SK-N-SH (cell line): ENCODE results near the gene LAMTOR2. TPM values are rescaled to one million over a fixed set of nuclear protein-coding genes. Genes with fewer than 3 reads are reported as not detected.

Experiments
- CTCF ChIA-PET: fragments of 300-600, 350-600 bp; formaldehyde crosslinking; extraction: SDS; loops from one replicate; lab custom pipeline; 2021; lab: Yijun Ruan, JAX
- POLR2A ChIA-PET: fragments of 350-600 bp; sonication (Branson Sonifier 250); formaldehyde crosslinking; extraction: SDS; loops from one replicate; lab custom pipeline; 2020; ENCODE audit warnings: antibody characterized with exemption, inconsistent platforms; lab: Yijun Ruan, JAX
- DNase-seq: peaks from one replicate; pipeline ENCODE4 v3.0.0; 2012
- H2AFZ ChIP-seq: fragments of 200-600 bp; sonication (generic); 2 replicates; pipeline ENCODE4 v1.8.1; 2016; ENCODE audit warnings: antibody characterized with exemption, mild to moderate bottlenecking, low read depth
- H3F3A ChIP-seq: fragments of 200-600 bp; sonication (generic); replicated peaks from 2 replicates; pipeline ENCODE3; 2016; ENCODE audit warnings: antibody characterized with exemption, mild to moderate bottlenecking; ENCODE audit not compliant: insufficient read depth
- H3K27ac ChIP-seq, 2 experiments: fragments of 200-500 bp in 1 of 2; fragments of 200-600 bp in 1 of 2; sonication (Bioruptor generic) in 1 of 2; sonication (generic), shearing (Covaris generic) in 1 of 2; 2 replicates each; pipeline versions ENCODE4 v1.5.1 to v1.6.1; 2014 to 2016; ENCODE audit warnings: low read depth in 2 of 2, inconsistent platforms in 1 of 2, low read length in 1 of 2, mild to moderate bottlenecking in 1 of 2, mixed read lengths in 1 of 2
- H3K27me3 ChIP-seq: fragments of 200-600 bp; sonication (generic), shearing (Covaris generic); 2 replicates; pipeline ENCODE4 v1.6.1; 2016; ENCODE audit warnings: mixed run types; ENCODE audit not compliant: insufficient read depth
- H3K36me3 ChIP-seq, 2 experiments: fragments of 200-500 bp in 1 of 2; fragments of 200-600 bp in 1 of 2; sonication (Bioruptor generic) in 1 of 2; sonication (generic) in 1 of 2; replicated peaks in 1 of 2; 2 replicates each; pipeline versions ENCODE3 to v1.5.1; 2014 to 2016; ENCODE audit warnings: low read length in 1 of 2, mild to moderate bottlenecking in 1 of 2; ENCODE audit not compliant: insufficient read depth in 2 of 2, control insufficient read depth in 1 of 2
- H3K4me1 ChIP-seq, 2 experiments: fragments of 200-500 bp in 1 of 2; fragments of 200-600 bp in 1 of 2; sonication (Bioruptor generic) in 1 of 2; sonication (generic), shearing (Covaris generic) in 1 of 2; 2 replicates each; pipeline versions ENCODE4 v1.5.1 to v1.6.1; 2014 to 2016; ENCODE audit warnings: low read depth in 1 of 2, low read length in 1 of 2, mixed run types in 1 of 2; ENCODE audit not compliant: insufficient read depth in 2 of 2, control insufficient read depth in 1 of 2
- H3K4me2 ChIP-seq: fragments of 200-600 bp; sonication (generic), shearing (Covaris generic); 2 replicates; pipeline ENCODE4 v1.6.1; 2017; ENCODE audit warnings: mixed run types
- H3K4me3 ChIP-seq, 2 experiments: fragments of 200-500 bp in 1 of 2; fragments of 200-600 bp in 1 of 2; sonication (Bioruptor generic) in 1 of 2; sonication (generic), shearing (Covaris generic) in 1 of 2; 2 replicates each; pipeline versions ENCODE4 v1.5.1 to v1.8.1; 2014 to 2016; ENCODE audit warnings: low read depth in 2 of 2, inconsistent platforms in 1 of 2, low read length in 1 of 2, mild to moderate bottlenecking in 1 of 2, mixed read lengths in 1 of 2, moderate library complexity in 1 of 2
- H3K79me2 ChIP-seq: fragments of 200-600 bp; sonication (generic); 2 replicates; pipeline ENCODE4 v1.8.1; 2017; ENCODE audit warnings: mild to moderate bottlenecking; ENCODE audit not compliant: insufficient read depth
- H3K9ac ChIP-seq: fragments of 200-600 bp; sonication (generic); 2 replicates; pipeline ENCODE4 v1.6.1; 2017; ENCODE audit warnings: mixed run types
- H3K9me2 ChIP-seq: fragments of 200-600 bp; sonication (generic); 2 replicates; pipeline ENCODE4 v1.6.1; 2017; ENCODE audit warnings: mixed run types
- H3K9me3 ChIP-seq: fragments of 200-600 bp; sonication (generic); 2 replicates; pipeline ENCODE4 v1.6.1; 2017; ENCODE audit warnings: mixed run types, mild to moderate bottlenecking, moderate library complexity
- H4K20me1 ChIP-seq: fragments of 200-600 bp; sonication (generic); 2 replicates; pipeline ENCODE4 v1.6.1; 2017; ENCODE audit warnings: mild to moderate bottlenecking, mixed run types; ENCODE audit not compliant: insufficient read depth
- CHD2 ChIP-seq: fragments of 150-350 bp; IDR thresholded peaks from 2 replicates; pipeline ENCODE4 v1.6.1; 2018; ENCODE audit warnings: low read length; ENCODE audit not compliant: partially characterized antibody
- EP300 ChIP-seq, 2 experiments: IDR thresholded peaks; 2 replicates each; pipeline versions ENCODE4 v1.4.0 to v1.6.1; 2012; ENCODE audit warnings: borderline replicate concordance in 1 of 2, low read depth in 1 of 2, low read length in 1 of 2
- EZH2phosphoT487 ChIP-seq: fragments of 200-600 bp; sonication (generic); IDR thresholded peaks from 2 replicates; pipeline ENCODE4 v1.6.1; 2017; ENCODE audit warnings: low read depth, mixed run types, mild to moderate bottlenecking, antibody characterized with exemption, moderate library complexity, borderline replicate concordance
- FOXJ3 ChIP-seq: sonication (generic); formaldehyde crosslinking; IDR thresholded peaks from 2 replicates; pipeline ENCODE4 v1.5.1; 2020; ENCODE audit warnings: mild to moderate bottlenecking, missing genetic modification reagents
- GATA2 ChIP-seq: sonication (generic); formaldehyde crosslinking; IDR thresholded peaks from 2 replicates; pipeline ENCODE4 v1.5.0; 2020; ENCODE audit warnings: mild to moderate bottlenecking, missing genetic modification reagents
- RFX5 ChIP-seq: IDR thresholded peaks from 2 replicates; pipeline ENCODE4 v1.6.1; 2012; ENCODE audit warnings: mild to moderate bottlenecking, improper control_type of control experiment, low read length
- WGBS: methylation state at CpG from one replicate; pipeline ENCODE4 v1.1.6; 2017; ENCODE audit warnings: low lambda C conversion rate; 5-methylcytosine and 5-hydroxymethylcytosine counted together
- polyA plus RNA-seq, 3 experiments: library from polyadenylated mRNA; depleted of rRNA; stranded (reverse); fragments of >200 nt; gene quantifications; 2 replicates each; pipeline ENCODE4 v1.2.3, GENCODE V29; 2012
- TF ChIP-seq, protein P1 (sequence below): IDR thresholded peaks from 2 replicates; pipeline ENCODE4 v1.6.1; 2012; ENCODE audit warnings: mild to moderate bottlenecking, low read depth, low read length, moderate library complexity
- TF ChIP-seq, protein P2 (sequence below): fragments of 150-350 bp; IDR thresholded peaks from 2 replicates; pipeline ENCODE4 v1.6.1; 2017; ENCODE audit warnings: antibody characterized with exemption, low read length, low read depth, borderline replicate concordance

Gene LAMTOR2
- polyA plus RNA-seq, 1 of the 3 experiments (the other 2 are of a cell fraction): 230 TPM

GRCh38 chr1:156104861-156105832 is 50.6 kb downstream of the LAMTOR2 start:
- H3K9ac ChIP-seq: peak overlapping the region; percentile 89
- H3K4me1 ChIP-seq: peaks cover 58 to 61% of the 10 kb centered on the region in 2 experiments
- H2AFZ ChIP-seq: no peak overlapping the region
- H3K4me2 ChIP-seq: peak overlapping the region; percentile 68
- peak overlapping the region; percentile 77 to 99 for H3K27ac ChIP-seq
- no peak for DNase-seq
- CTCF ChIA-PET: interaction anchor here (1.4 to 29.6 kb wide), 4 partner anchors 9 to 120 kb away, joined by 4 to 1559 read pairs (median 45); partner anchors contain the start of gene LMNA
- no peak for TF ChIP-seq CHD2
- TF ChIP-seq, protein P1, sequence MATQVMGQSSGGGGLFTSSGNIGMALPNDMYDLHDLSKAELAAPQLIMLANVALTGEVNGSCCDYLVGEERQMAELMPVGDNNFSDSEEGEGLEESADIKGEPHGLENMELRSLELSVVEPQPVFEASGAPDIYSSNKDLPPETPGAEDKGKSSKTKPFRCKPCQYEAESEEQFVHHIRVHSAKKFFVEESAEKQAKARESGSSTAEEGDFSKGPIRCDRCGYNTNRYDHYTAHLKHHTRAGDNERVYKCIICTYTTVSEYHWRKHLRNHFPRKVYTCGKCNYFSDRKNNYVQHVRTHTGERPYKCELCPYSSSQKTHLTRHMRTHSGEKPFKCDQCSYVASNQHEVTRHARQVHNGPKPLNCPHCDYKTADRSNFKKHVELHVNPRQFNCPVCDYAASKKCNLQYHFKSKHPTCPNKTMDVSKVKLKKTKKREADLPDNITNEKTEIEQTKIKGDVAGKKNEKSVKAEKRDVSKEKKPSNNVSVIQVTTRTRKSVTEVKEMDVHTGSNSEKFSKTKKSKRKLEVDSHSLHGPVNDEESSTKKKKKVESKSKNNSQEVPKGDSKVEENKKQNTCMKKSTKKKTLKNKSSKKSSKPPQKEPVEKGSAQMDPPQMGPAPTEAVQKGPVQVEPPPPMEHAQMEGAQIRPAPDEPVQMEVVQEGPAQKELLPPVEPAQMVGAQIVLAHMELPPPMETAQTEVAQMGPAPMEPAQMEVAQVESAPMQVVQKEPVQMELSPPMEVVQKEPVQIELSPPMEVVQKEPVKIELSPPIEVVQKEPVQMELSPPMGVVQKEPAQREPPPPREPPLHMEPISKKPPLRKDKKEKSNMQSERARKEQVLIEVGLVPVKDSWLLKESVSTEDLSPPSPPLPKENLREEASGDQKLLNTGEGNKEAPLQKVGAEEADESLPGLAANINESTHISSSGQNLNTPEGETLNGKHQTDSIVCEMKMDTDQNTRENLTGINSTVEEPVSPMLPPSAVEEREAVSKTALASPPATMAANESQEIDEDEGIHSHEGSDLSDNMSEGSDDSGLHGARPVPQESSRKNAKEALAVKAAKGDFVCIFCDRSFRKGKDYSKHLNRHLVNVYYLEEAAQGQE: no peak
- TF ChIP-seq, protein P2, sequence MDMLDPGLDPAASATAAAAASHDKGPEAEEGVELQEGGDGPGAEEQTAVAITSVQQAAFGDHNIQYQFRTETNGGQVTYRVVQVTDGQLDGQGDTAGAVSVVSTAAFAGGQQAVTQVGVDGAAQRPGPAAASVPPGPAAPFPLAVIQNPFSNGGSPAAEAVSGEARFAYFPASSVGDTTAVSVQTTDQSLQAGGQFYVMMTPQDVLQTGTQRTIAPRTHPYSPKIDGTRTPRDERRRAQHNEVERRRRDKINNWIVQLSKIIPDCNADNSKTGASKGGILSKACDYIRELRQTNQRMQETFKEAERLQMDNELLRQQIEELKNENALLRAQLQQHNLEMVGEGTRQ: no peak
- H3K4me3 ChIP-seq: no peak overlapping the region
- H3K27me3 ChIP-seq: no peaks in the 10 kb centered on the region
- 93% methylated on average over 11 of the region's 11 CpGs for WGBS
- H3K9me2 ChIP-seq: no peaks in the 10 kb centered on the region
- POLR2A ChIA-PET: interaction anchor here (1.6 to 1.9 kb wide), 2 partner anchors 9 to 19 kb away, joined by 6 to 8 read pairs; partner anchors contain the start of gene LMNA
- H3F3A ChIP-seq: peaks cover 52% of the 10 kb centered on the region
- H3K79me2 ChIP-seq: peaks cover 40% of the 10 kb centered on the region
- no peaks in the 10 kb centered on the region for H3K9me3 ChIP-seq
- no peaks in the 10 kb centered on the region for H3K36me3 ChIP-seq
- no peaks in the 10 kb centered on the region for H4K20me1 ChIP-seq

GRCh38 chr1:156106624-156107488 is 52.3 kb downstream of the LAMTOR2 start:
- Histone ChIP-seq H3K36me3 (no peaks in the 10 kb centered on the region), H3K9ac (peak overlapping the region; percentile 72), H3K27ac (peak overlapping the region; percentile 77 to 99), H3K79me2 (peaks cover 32% of the 10 kb centered on the region), H3K4me1 (peaks cover 46 to 57% of the 10 kb centered on the region in 2 experiments), H3K4me3 (no peak overlapping the region), H3K27me3 (no peaks in the 10 kb centered on the region), H3K9me3 (no peaks in the 10 kb centered on the region), H4K20me1 (no peaks in the 10 kb centered on the region), H3K4me2 (peak overlapping the region; percentile 51; the same call in 1 of the 2 replicates), H3F3A (peaks cover 47% of the 10 kb centered on the region), H2AFZ (no peak overlapping the region), H3K9me2 (no peaks in the 10 kb centered on the region)
- WGBS: 52% methylated on average over 9 of the region's 14 CpGs
- DNase-seq: peak; percentile 48
- CTCF ChIA-PET: interaction anchor here (0.9 to 29.6 kb wide), 5 partner anchors 11 to 205 kb away, joined by 3 to 1559 read pairs (median 5); partner anchors contain the start of gene LMNA
- TF ChIP-seq EZH2phosphoT487 (no peak), EP300 (IDR thresholded peaks at IDR 0.05; ENCODE audit: borderline replicate concordance in 1 of 2, low read depth in 1 of 2, low read length in 1 of 2) (peak in 1 of 2 experiments; percentile 30; a peak in 1 of 4 replicates), RFX5 (no peak), GATA2 (CRISPR knock-in tag) (peak; percentile 38; the same call in 1 of the 2 replicates), FOXJ3 (CRISPR knock-in tag) (0 out of 2 replicates have a peak, but pooled peaks have one; percentile 20)
- POLR2A ChIA-PET: interaction anchor here (0.7 to 1.9 kb wide), 4 partner anchors 9 to 106 kb away, joined by 3 to 6 read pairs (median 4); partner anchors contain the start of gene PMF1
